ENCODE measurements around the gene CCER1.

- TF ChIP-seq ZBTB7A (IDR thresholded peaks at IDR 0.05; ENCODE audit: low read depth) (no peak), CEBPB (IDR thresholded peaks at IDR 0.05) (no peak), REST (IDR thresholded peaks at IDR 0.05; ENCODE audit: low read depth) (no peak)
Observed at GRCh38 chr12:90939382-90939781, 15.6 kb downstream of the CCER1 start.
